ENCODE measurements around the gene RIN3. TPM values are rescaled to one million over a fixed set of nuclear protein-coding genes. Genes with fewer than 3 reads are reported as not detected.

Gene RIN3, protein sequence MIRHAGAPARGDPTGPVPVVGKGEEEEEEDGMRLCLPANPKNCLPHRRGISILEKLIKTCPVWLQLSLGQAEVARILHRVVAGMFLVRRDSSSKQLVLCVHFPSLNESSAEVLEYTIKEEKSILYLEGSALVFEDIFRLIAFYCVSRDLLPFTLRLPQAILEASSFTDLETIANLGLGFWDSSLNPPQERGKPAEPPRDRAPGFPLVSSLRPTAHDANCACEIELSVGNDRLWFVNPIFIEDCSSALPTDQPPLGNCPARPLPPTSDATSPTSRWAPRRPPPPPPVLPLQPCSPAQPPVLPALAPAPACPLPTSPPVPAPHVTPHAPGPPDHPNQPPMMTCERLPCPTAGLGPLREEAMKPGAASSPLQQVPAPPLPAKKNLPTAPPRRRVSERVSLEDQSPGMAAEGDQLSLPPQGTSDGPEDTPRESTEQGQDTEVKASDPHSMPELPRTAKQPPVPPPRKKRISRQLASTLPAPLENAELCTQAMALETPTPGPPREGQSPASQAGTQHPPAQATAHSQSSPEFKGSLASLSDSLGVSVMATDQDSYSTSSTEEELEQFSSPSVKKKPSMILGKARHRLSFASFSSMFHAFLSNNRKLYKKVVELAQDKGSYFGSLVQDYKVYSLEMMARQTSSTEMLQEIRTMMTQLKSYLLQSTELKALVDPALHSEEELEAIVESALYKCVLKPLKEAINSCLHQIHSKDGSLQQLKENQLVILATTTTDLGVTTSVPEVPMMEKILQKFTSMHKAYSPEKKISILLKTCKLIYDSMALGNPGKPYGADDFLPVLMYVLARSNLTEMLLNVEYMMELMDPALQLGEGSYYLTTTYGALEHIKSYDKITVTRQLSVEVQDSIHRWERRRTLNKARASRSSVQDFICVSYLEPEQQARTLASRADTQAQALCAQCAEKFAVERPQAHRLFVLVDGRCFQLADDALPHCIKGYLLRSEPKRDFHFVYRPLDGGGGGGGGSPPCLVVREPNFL
- 2.4 and 2.6 TPM in 2 replicates for total RNA-seq (2014; rRNA removed; shearing (Covaris generic))
- 19.7 and 22.4 TPM in 2 replicates for polyA plus RNA-seq (2015; cell fraction: cytosol; rRNA removed)
- 7.2 TPM in 2 replicates for polyA plus RNA-seq (2015; cell fraction: nucleus; rRNA removed)

DNA sequence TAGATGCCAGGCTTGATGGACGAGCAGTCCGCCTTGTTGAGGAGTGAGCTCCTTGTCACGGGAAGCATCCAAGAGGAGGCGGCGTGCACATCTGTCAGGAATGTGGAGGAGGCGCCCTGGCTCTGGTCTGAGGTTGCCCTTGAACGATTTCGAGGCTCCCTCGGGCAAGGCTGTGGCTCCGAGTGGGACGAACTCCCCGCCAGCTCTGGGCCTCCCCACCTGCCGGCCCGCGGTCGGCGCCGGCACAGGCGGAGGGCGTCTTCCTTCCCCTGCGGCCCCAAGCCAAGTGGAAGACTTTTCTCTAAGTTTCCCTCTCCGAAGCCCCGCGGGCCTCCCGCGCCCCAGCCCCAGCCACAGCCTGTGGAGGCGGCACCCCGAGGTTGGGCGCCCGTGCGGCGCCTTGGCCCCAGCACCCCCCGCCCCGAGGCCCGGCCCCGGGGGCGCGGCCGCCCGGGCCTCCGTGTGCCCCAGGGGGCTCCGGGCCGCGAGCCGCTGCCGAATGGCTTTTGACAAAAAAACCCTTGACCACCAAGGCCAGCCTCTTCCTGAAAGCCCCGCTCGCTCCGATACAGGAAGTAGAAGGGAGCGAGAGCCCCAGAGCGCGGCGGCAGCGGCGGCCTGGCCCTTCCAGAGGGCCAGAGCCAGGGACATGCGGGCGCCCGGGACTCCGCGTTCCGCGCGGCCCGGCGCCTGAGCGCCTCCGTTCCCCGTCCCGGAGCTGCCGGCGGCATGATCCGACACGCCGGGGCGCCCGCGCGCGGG lies at the start of gene RIN3:
Gene RIN3 (plus strand): TSS at position 578 of the 762 bp plus-strand sequence. CDS start 152 bp downstream, at position 730.
- in situ Hi-C loops (cut with HindIII; ENCODE audit: low pct_unique_long_range_greater_than_20kb, low sequenced_read_pairs): no loop called here
- peak; percentile 39 for DNase-seq (ENCODE audit: low read depth, low spot score)

DNA sequence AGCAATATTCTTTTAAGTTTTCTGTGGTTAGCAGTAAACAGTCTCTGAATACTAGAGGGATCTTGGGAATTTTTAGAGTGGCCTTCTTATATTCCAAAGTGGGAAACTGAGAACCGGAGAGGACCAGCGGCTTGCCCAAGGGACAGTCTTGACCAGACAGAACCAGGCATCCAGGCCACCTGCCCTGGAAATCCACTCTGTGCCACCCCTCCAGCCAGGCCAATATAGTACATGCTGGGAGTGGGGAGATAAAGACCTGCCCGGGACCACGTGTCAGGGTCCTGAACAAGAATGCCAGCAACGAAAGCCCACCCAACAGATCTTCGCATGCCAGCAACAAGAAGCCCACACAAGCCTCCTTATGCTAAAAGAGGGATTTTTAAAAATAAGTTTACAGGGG lies 49.4 kb upstream of the RIN3 start:
- in situ Hi-C loops (cut with HindIII; ENCODE audit: low pct_unique_long_range_greater_than_20kb, low sequenced_read_pairs): no loop called here

DNA sequence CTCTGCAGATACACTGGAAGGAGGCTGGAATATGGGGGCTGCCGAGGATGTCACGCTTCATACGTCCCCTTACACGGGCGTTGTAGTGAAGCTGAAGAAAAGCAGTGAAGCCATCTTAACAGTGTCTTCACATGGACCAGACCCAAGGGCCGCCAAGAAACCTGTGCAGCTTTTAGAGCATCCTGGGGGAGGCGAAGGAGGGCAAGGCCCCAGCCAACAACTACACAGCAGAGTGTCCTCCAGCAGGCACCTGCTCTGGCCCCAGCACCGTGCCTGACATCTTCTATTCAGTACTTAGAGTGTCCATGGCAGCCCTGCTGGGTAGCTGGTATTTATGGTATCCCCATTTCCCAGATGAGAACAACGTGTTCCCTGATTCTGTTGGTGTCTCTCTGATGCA lies 48.9 kb upstream of the RIN3 start:
- in situ Hi-C loops (cut with HindIII; ENCODE audit: low pct_unique_long_range_greater_than_20kb, low sequenced_read_pairs): no loop called here
- DNase-seq (ENCODE audit: low read depth, low spot score): no peak

More for the DNA sequence above, 49.4 kb upstream of the RIN3 start:
- no peak for DNase-seq (ENCODE audit: low read depth, low spot score)

DNA sequence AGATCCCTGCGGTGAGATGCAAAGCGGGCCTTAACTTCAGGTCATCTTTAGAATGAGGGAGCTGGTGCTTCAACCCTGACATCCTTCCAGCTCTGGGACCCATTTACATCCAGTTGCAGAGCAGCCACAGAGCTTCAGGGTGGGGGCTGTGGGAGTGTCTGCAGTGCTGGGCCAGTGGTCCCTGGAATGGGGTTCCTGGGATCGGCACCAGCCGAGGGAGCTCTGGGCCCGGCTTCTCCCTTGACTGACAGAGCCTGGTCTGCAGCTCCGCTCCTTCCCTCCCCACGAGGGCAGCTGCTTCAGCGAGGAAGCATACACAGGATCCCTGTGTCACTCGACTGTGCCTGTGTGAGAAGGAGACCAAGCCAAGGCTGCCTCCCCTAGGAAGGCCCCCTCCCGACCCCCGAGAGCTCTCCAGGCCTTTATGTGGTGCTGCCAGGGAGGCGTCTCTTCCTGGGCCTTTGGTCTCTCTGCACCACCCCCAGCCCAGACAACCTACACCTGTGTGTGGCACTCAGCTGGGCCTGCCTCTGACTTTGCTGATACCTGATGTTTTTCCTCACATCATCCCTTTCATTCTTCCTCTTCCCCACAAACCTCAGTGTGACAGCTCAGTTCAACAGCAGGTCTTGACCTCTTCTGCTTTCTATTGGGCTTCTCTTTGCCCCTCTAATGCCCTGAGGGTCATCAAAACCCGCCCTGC lies 48.1 kb upstream of the RIN3 start:
- no peak for DNase-seq (ENCODE audit: low read depth, low spot score)
- in situ Hi-C loops (cut with HindIII; ENCODE audit: low pct_unique_long_range_greater_than_20kb, low sequenced_read_pairs): no loop called here

DNA sequence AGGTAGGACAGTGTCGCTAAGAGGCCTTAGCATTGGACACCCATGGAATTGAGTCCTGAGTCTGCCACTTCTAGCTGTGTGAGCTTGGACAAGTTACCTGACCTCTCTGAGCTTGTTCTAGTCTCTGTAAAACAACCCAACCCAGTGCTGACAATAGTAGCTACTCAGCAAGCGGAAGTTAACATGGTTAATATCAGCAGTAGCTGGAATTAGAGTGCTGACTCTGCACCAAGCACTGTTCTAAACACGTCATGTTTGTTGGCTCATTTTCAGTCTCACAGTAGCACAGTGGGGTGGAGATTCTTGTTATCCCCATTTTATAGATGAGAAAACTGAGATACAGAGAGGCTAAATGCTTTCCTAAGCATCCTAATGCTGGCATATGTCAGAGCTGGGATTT lies 47.5 kb upstream of the RIN3 start:
- in situ Hi-C loops (cut with HindIII; ENCODE audit: low pct_unique_long_range_greater_than_20kb, low sequenced_read_pairs): no loop called here
- DNase-seq (ENCODE audit: low read depth, low spot score): no peak

DNA sequence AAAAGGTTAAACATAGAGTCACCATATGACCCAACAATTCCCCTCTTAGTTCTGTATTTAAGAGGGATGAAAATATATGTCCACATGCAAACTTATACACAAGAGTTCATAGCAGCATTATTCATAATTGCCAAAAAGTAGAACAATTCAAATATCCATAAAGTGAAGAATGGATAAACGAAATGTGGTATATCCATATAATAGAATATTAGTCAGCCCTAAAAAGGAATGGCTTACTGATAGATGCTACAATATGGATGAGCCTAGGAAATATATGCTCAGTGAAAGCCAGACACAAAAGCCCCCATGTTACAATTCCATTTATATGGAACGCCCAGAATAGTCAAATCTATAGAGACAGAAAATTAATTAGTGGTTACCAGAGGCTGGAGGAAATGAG lies 44.1 kb upstream of the RIN3 start:
- in situ Hi-C loops (cut with HindIII; ENCODE audit: low pct_unique_long_range_greater_than_20kb, low sequenced_read_pairs): no loop called here

DNA sequence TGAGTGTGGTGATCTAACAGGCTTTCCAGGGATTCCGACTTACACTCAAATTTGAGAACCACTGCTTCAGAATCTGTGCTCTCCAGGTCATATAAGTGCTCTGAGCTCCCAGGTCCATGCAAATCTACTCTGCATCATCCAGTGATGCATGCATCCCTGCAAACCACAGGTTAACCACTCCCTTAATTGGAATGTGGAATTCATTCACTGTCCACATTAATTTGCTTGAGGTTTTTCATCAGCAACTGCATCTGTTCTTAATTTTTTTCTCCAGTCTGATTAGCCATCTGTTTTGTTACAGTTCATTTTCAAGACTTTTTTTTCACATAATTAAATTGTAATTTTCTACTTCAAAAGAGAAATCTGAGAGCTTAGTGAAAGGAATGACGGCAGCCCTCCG lies 43.4 kb upstream of the RIN3 start:
- in situ Hi-C loops (cut with HindIII; ENCODE audit: low pct_unique_long_range_greater_than_20kb, low sequenced_read_pairs): no loop called here
- no peak for DNase-seq (ENCODE audit: low read depth, low spot score)

More for the DNA sequence above, 44.1 kb upstream of the RIN3 start:
- DNase-seq (ENCODE audit: low read depth, low spot score): no peak

DNA sequence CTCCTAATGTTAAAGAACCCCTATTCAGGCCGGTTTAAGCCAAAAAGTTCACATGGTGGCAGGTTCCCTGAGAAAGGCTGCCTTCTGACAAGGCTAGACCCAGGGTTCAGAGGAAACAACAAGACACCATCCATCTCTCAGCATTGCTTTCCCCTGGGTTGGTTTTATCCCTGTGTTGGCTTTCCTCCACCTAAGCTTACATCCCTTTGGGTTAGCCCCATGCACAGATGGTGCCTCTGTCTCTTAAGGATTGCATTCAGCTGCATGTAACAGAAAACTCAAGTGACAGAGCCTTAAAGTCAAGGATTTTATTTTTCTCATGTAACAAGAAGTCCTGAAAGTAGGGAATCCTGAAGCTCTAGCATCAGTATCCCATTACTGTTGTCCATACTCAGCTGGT lies 42.8 kb upstream of the RIN3 start:
- no peak for DNase-seq (ENCODE audit: low read depth, low spot score)
- in situ Hi-C loops (cut with HindIII; ENCODE audit: low pct_unique_long_range_greater_than_20kb, low sequenced_read_pairs): no loop called here

DNA sequence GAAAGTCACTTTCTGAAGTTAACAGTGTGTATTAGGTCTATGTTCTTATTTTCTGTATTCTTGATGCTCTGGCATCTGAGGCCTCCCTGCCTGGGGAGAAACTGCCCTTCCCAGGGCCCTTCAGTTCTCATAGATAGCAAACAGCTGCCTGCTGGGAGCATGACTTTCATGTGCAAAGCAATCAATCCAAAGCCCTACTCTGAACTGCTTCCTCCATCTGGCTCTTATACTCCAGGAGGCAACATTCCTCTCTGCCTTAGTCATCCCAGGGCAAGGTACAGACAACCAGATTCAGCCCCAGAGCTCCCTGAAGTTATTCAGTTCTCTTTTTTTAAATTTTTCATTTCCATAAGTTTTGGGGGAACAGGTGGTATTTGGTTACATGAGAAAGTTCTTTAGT lies 41.7 kb upstream of the RIN3 start:
- in situ Hi-C loops (cut with HindIII; ENCODE audit: low pct_unique_long_range_greater_than_20kb, low sequenced_read_pairs): no loop called here
- no peak for DNase-seq (ENCODE audit: low read depth, low spot score)

DNA sequence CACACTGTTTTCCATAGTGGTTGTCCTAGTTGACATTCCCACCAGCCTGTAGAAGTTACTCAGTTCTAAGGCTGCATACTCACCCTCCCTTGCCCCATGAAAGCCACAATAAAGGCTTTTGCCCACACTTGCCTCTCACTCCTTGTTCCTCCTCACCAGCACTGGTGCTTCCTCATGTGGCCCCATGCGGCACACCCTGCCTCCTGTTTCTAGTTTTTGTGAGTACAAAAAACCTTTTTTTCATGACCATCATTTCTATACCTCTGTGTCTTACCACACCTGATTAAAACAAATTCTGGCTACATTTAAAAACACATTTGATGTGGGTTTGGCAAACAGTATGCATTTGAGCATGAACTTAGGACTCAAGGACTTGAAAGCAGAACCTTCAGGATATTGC lies 40.7 kb upstream of the RIN3 start:
- in situ Hi-C loops (cut with HindIII; ENCODE audit: low pct_unique_long_range_greater_than_20kb, low sequenced_read_pairs): no loop called here
- no peak for DNase-seq (ENCODE audit: low read depth, low spot score)

DNA sequence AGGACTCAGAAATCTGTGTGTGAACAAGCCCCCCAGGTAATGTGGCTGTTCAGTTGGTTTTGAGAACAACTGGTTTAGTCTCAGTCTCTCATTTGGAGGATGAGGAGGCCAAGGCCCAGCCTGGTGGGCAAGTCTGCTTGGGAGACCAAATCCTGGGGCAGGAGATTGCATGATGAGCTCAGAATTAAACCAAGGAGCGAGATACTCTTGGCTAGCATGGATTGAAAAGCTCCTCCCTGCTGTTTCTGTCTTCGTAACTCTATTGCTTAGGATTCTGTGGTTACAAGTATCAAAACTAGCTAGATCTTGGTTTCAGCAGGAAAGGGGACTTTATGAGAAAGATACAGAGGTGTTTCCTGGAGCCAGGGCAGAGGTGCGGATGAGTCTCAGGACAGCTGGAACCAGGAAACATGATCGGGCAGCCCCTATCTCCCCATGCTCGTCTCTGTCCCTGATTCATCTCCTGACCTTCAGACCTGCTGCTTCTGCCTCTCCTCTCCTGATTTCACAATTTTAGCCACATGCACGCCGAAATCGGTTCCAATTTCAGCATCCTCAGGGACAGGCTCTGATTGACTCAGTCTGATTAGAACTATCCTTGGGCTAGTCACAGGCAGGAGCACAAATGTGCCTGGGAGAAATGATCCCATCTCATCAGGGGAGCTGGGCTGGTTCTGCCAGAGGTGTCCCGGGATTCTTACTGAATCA lies 40.2 kb upstream of the RIN3 start:
- in situ Hi-C loops (cut with HindIII; ENCODE audit: low pct_unique_long_range_greater_than_20kb, low sequenced_read_pairs): no loop called here
- no peak for DNase-seq (ENCODE audit: low read depth, low spot score)

DNA sequence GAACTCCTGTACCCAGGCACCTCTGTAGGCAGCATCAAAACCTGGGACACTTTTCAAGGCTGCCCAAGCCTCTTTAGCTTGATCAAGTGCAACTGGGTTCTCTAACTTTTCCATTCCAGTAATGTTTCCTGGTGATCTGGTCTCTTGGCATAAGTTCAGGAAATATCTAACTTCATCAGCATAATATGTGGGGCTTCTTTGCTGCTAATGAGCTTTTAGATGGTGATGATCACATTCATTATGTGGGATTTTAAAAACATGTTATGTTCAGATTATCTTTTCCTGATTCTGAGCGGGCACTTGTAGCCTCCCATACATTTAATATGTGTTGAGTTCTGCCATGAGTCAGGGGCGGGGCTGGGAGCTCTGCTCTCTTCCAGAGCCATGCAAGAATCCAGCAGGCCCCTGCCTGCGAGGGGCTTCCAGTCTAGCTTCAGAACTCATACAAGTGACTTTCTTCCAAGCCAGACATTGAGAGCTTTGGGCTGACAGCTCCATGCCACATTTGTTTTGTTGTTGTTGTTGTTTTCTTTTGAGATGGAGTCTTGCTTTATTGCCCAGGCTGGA lies 39.5 kb upstream of the RIN3 start:
- no peak for DNase-seq (ENCODE audit: low read depth, low spot score)

DNA sequence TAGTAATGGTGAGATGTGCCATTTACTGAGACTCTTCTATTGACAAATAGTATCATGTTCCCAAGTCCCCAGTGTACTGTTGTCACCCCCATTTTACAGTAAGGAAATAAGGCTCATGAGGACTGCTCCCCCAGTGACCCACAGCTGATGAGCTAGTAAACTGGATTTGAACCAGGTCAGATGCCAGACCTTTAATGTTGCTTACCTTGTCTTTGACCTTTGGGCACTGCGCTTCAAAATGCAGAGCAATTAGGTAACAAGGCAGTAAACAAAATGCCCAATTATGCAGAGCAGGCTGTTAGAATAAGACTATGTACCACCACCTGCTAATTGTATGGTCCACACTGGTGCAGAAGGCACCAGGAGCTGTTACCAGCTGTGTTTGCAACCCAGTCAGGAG lies 38.5 kb upstream of the RIN3 start:
- in situ Hi-C loops (cut with HindIII; ENCODE audit: low pct_unique_long_range_greater_than_20kb, low sequenced_read_pairs): no loop called here
- DNase-seq (ENCODE audit: low read depth, low spot score): no peak

More for the DNA sequence above, 39.5 kb upstream of the RIN3 start:
- in situ Hi-C loops (cut with HindIII; ENCODE audit: low pct_unique_long_range_greater_than_20kb, low sequenced_read_pairs): no loop called here

DNA sequence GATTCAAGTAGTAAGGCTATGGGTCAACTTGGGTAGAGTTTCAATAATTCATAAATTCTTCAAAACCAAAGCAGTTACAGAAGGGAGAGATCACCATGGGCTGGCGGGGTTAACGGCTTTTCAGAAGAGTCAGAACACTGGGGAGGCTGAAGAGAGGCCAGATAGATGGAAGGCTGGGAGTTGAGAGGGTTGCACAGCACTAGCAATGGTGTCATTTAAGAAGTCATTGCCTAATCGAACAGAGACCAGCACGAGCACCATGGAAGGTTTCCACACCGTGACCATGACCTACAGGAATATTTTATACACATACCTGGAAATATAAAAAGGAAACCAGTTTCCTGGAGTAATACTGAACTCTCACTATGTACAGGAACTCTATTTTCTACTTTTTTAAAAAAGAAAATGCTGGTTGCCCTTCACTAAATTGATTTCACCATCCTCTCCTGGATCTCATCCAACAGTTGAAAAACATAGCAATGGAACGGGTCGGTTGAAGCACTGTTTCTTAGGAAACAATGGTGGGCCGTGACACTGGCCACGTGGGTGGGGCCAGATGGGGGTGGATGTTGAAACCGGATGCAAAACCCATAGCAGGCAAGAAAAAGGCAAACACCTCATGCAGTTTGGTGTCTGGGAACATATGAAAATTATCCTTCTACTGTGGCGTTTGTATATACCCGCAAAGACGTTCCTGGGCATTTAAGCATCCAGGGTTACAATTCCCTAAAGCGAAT lies 38.0 kb upstream of the RIN3 start:
- no peak for DNase-seq (ENCODE audit: low read depth, low spot score)
- in situ Hi-C loops (cut with HindIII; ENCODE audit: low pct_unique_long_range_greater_than_20kb, low sequenced_read_pairs): no loop called here

DNA sequence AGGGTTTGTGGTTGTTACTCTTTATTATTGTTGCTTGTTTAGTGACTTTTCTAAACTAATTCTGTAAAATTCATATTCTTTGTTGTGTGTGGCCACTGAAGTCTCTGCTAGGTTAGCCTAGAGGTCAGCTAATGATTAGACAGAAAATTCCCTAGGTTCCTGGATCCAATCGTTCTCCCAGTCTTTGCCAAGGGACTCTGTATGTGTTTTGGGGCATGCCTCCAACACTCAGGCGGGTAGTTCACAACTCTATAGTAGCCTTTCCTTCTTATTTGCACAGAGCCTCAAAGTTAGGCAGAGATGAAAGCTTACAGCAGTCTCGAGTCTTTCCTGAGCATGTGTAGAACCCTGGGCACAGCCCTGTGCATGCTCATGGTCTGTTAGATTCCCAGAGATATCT lies 32.7 kb upstream of the RIN3 start:
- in situ Hi-C loops (cut with HindIII; ENCODE audit: low pct_unique_long_range_greater_than_20kb, low sequenced_read_pairs): no loop called here
- DNase-seq (ENCODE audit: low read depth, low spot score): no peak

DNA sequence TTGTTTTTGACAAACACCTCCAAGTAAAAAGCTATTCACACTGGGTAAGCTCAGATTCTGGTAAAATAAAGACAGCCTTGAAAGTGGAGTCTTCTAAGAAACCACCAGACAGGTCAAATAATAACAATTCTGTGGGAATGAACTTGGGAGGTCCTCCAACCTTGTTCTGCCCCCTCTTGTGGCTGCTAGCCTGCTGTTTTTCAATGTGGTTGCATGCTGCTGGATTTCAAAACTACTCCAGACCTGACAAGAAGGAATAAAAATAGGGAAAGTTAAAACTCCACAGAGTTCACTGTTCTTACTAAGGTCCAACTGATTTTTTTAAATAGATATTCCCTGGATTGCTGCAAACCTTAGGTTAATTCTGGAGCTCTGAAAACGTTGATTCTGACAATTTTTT lies 32.2 kb upstream of the RIN3 start:
- in situ Hi-C loops (cut with HindIII; ENCODE audit: low pct_unique_long_range_greater_than_20kb, low sequenced_read_pairs): no loop called here
- peak; percentile 8 for DNase-seq (ENCODE audit: low read depth, low spot score)
